ENCODE results near the gene ALOX5AP. TPM values are rescaled to one million over a fixed set of nuclear protein-coding genes. Genes with fewer than 3 reads are reported as not detected.
"Not testable (repeated sequence)": the region's sequence is repeated elsewhere in the genome, so short reads cannot be mapped to it uniquely, and the experiment has no call there.

The ALOX5AP gene
- total RNA-seq, 2 donors from 2014 or later, result 26.8 to 49.6 TPM

- intact Hi-C loops (cut with DNase I), result no loop called here
- no peak for DNase-seq (ENCODE audit: low spot score)
These were observed 904 bp upstream of the ALOX5AP start for GRCh38 chr13:30734439-30734838.

- intact Hi-C loops (cut with DNase I), result no loop called here
- no peak for DNase-seq (ENCODE audit: low spot score)
These were observed 481 bp downstream of the ALOX5AP start for GRCh38 chr13:30735872-30736175.

GRCh38 chr13:30736461-30737320 lies 1.3 kb downstream of the ALOX5AP start:
- intact Hi-C loops (cut with DNase I), result no loop called here
- no peak for DNase-seq (ENCODE audit: low spot score)

- DNase-seq (ENCODE audit: low spot score), result no peak
- intact Hi-C loops (cut with DNase I), result no loop called here
These were observed 2.4 kb downstream of the ALOX5AP start for GRCh38 chr13:30737511-30738337.

GRCh38 chr13:30738526-30739236 lies 3.3 kb downstream of the ALOX5AP start:
- intact Hi-C loops (cut with DNase I), result no loop called here

GRCh38 chr13:30739237-30739528 lies 3.8 kb downstream of the ALOX5AP start:
- intact Hi-C loops (cut with DNase I), result no loop called here
- no peak for DNase-seq (ENCODE audit: low spot score)

More at GRCh38 chr13:30738526-30739236, 3.3 kb downstream of the ALOX5AP start:
- DNase-seq (ENCODE audit: low spot score), result no peak

GRCh38 chr13:30739761-30740642 lies 4.7 kb downstream of the ALOX5AP start:
- intact Hi-C loops (cut with DNase I), result loop anchor here in 1 of 2 donors (5.0 kb wide), 1 partner anchor 127 kb away; no protein-coding TSS in a partner anchor
- DNase-seq (ENCODE audit: low spot score), result no peak

- intact Hi-C loops (cut with DNase I), result loop anchor here in 1 of 2 donors (5.0 kb wide), 1 partner anchor 124 kb away; no protein-coding TSS in a partner anchor
- no peak for DNase-seq (ENCODE audit: low spot score)
These were observed 7.6 kb downstream of the ALOX5AP start for GRCh38 chr13:30742901-30743300.

GRCh38 chr13:30743319-30744055 lies 8.1 kb downstream of the ALOX5AP start:
- no peak for DNase-seq (ENCODE audit: low spot score)
- intact Hi-C loops (cut with DNase I), result loop anchor here in 1 of 2 donors (5.0 kb wide), 1 partner anchor 124 kb away; no protein-coding TSS in a partner anchor

- intact Hi-C loops (cut with DNase I), result loop anchor here in 1 of 2 donors (5.0 kb wide), 1 partner anchor 123 kb away; no protein-coding TSS in a partner anchor
- DNase-seq (ENCODE audit: low spot score), result no peak
These were observed 8.8 kb downstream of the ALOX5AP start for GRCh38 chr13:30744056-30744680.

GRCh38 chr13:30744681-30745077 lies 9.3 kb downstream of the ALOX5AP start:
- intact Hi-C loops (cut with DNase I), result loop anchor here in 1 of 2 donors (5.0 kb wide), 1 partner anchor 123 kb away; no protein-coding TSS in a partner anchor
- no peak for DNase-seq (ENCODE audit: low spot score)

GRCh38 chr13:30745906-30746686 lies 10.8 kb downstream of the ALOX5AP start:
- intact Hi-C loops (cut with DNase I), result loop anchor here in 1 of 2 donors (1.0 kb wide), 1 partner anchor 27 kb away; no protein-coding TSS in a partner anchor
- DNase-seq (ENCODE audit: low spot score), result no peak

- no peak for DNase-seq (ENCODE audit: low spot score)
- intact Hi-C loops (cut with DNase I), result loop anchor here in 1 of 2 donors (1.0 kb wide), 1 partner anchor 27 kb away; no protein-coding TSS in a partner anchor
These were observed 11.4 kb downstream of the ALOX5AP start for GRCh38 chr13:30746791-30747190.

- intact Hi-C loops (cut with DNase I); DNase-seq (ENCODE audit: low spot score): not testable (repeated sequence)
These were observed 12.5 kb downstream of the ALOX5AP start for GRCh38 chr13:30747845-30748244.

GRCh38 chr13:30748717-30749116 lies 13.4 kb downstream of the ALOX5AP start:
- intact Hi-C loops (cut with DNase I), result no loop called here
- no peak for DNase-seq (ENCODE audit: low spot score)

- DNase-seq (ENCODE audit: low spot score), result no peak
- intact Hi-C loops (cut with DNase I), result no loop called here
These were observed 14.7 kb downstream of the ALOX5AP start for GRCh38 chr13:30750036-30750435.

Measured in posterior vena cava (tissue), 2 donors.